Stimulated activated CD8-positive, alpha-beta memory T cell treated with anti-CD3 and anti-CD28 coated beads, Interleukin-15, amount 100 ng/mL, for 1 hour (primary cell): ENCODE data around the gene MUSK.
"Not testable (repeated sequence)": the region's sequence is repeated elsewhere in the genome, so short reads cannot be mapped to it uniquely, and the experiment has no call there.

Source experiments
- DNase-seq: peaks from one replicate; pipeline ENCODE4 v3.0.0-alpha.2; 2020; ENCODE audit warnings: low read depth

Gene MUSK

DNA sequence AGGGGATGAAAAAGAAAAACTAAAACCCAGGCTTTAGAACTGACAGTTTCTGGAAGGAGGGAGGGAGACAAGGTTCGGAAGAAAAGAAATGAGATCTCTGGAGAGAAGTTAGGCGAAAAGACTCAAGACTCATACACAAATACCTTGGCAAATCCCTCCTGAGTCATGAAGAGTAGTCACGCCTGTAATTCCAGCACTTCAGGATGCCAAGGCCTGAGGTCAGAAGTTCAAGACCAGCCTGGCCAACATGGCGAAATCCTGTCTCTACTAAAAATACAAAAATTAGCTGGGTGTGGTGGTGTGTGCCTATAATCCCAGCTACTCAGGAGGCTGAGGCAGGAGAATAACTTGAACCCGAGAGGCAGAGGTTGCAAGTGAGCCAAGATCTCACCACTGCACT lies 27.3 kb downstream of the MUSK start:
- not testable (repeated sequence) for DNase-seq

DNA sequence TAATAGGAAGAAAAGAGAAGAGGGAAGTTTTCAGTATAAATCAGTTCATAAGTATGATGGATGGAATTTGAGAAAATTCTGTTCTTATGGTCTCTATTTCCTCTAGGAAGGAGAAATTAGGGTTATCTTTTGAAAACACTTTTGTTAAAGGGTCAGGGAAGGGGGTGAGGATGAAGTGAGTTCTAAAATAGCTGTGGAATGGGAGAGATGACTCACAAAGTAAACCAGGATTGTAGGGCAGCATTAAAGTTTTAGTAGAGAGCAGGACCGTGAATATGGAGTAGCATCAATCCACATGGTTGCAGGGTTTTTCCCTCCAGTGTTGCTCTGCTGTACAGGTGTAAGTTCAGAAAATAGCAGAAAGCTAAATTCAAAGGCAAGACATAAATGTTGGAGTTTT lies 32.4 kb downstream of the MUSK start:
- DNase-seq, result no peak

DNA sequence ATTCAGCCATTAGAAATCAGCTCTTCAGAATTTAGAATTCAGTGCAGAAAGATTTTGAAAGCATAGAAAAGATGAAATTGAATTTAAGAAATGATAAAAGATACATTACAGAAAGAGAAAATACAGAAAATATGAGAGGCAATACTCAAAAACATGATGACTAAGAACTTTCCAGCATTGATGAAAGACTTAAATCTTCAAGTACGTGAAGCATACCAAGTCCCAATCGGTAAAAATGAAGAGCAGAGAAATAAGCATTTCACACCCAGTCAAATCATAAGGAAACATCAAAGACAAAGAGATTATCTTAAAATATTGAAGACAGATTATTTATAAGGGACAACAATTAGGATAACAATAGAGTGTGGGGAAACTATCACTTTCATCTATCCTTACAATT lies 35.1 kb downstream of the MUSK start:
- no peak for DNase-seq

DNA sequence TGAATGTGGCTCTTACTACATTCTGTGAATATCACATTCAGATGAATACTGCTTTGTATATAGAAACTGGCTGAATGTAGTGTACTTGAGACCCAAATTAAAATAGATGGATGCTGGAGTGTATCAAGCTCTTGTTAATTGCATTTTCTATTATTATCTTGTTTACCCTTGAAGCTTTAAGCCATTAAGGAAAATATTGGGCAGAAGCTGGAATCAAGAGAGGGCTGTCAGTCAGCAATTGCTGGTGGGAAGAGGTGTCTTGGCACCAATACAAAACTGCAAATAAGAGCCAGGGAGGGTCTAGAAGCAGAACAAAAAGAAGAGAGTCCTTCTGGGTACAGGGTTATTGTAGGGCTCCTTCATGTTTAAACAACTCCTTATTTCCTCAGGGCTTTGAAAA lies 38.8 kb downstream of the MUSK start:
- DNase-seq, result no peak

DNA sequence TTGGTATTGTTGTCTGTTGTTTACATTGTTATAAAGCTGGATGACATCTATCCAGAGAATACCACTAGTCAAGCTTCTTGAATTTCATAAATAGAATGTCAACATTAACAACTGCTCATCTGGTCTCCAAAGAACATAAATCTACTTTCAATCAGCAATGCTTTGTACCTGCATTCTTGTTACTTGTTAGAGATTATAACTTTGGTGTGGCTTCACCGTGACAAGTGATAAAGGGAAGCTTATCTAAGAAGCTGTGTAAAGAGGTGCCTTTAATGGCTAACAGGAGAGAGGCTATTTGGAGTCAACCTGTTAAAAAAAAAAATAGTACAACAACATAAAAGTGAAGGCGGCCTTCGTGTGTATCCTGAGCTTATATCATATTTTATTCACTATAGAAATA lies 41.8 kb downstream of the MUSK start:
- no peak for DNase-seq

DNA sequence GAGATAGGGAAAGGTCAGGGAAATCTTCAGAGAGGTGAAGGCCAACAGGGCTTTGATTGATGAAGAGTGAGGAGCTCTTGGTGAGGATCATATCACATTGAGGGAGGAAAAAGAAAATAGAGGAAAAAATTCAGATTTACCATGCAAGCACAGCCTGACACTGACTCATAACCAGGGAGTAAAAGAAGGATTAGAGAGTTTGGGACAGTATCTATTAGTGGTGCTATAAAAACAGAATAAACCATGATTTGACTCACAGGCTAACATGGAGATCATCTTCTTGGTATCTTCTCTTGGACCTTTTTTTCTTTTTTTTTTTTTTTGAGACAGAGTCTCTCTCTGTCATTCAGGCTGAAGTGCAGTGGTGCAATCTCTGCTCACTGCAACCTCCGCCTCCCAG lies 44.4 kb downstream of the MUSK start:
- DNase-seq, result no peak

DNA sequence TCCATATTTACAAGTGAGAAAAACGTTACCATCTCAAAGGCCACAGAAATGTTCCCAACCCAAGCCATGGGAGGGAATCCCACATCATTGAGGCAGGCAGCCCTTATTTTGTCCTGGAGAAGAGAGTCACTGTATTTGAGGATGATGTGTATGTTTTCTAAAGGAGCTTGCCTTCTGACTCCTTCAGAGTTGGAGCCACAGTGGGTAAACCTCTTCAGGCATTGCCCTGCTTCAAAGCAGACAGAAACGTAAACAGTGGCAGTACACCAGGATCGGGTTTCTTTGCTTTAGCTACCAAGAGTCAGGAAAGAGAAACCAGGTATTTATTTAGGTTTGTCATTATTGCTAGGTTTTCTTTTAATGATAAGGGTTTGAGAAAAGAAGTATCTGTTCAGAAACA lies 45.7 kb downstream of the MUSK start:
- no peak for DNase-seq

DNA sequence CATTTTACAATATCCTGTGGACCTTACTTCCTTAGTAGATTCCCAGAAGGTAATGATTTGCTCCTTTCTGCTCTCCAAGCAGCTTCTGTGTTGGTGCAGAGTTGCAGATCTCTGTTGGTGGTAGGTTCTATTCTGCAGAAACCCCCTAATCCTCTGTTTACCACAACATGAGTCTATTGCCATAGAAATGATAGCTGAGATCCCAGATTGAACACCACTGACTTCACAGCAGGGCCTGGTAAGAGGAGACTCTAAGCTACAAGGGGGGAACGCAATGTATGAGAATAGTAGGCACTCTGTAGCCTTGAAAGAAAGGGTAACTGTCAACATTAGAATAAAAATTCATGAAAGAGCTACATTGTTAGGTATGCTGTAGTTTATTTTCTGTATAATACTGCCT lies 59.5 kb downstream of the MUSK start:
- no peak for DNase-seq

DNA sequence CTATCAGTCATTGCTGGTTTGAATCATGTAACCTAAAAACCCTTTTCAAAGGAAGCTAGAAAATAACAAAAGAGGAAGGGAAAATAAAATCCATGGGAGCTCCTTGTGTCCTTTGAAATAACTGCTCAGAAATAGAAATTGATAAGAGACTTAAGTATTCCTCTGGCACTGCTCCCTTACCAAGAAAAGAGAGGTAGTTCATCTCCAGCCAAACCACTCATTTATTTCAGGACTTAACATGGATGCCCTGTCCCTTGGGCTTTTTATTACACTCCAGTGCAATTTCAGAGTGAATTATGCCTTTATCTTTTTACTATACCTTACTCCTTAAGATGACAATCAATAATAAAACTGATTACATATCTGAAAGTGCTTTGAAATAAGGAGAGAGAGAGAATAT lies 61.0 kb downstream of the MUSK start:
- DNase-seq, result no peak

DNA sequence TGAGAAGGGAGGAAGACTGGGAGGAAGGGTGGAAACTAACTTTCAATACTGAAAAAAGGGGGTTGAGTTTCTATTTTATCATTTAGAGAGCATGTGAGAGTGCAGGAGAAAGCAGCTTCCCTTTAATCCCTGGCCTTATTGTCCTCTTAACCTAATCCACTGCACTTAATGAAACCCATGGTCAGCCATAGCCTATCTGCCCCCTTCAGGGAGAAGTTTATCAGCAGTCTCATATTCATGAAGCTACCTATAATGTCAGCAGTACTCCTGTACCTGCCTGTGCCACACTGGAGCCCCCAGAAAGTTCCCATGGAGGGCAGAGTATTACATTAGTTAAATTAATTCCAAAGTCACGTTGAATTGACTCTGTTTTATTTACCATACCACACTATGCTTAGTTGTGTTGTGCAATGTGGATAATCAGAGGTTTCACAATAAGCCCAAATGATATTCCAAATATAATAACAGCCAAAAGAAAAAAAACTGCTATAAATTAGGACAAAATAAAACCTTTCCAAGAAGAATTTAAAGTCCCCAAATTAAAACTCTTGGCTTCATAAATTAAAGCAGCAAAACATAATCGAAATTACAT lies 62.9 kb downstream of the MUSK start:
- DNase-seq, result no peak

DNA sequence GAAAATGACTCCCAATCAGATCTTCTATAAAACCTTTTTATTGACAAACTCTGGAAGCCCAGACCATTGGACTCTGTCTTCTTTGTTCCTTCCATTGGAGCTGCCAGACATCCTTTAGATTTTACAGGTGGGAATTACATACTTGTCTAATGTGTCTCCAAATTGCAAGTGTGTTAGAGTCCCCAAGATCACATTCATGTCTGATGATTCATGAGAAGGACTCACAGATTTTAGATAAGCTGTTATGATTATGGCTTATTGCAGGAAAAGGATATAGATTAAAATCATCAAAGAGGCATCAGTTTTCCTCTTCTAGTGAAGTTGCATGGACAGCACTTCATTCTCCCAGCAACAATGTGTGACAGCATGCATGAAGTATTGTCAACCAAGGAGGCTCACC lies 70.4 kb downstream of the MUSK start:
- DNase-seq, result no peak

DNA sequence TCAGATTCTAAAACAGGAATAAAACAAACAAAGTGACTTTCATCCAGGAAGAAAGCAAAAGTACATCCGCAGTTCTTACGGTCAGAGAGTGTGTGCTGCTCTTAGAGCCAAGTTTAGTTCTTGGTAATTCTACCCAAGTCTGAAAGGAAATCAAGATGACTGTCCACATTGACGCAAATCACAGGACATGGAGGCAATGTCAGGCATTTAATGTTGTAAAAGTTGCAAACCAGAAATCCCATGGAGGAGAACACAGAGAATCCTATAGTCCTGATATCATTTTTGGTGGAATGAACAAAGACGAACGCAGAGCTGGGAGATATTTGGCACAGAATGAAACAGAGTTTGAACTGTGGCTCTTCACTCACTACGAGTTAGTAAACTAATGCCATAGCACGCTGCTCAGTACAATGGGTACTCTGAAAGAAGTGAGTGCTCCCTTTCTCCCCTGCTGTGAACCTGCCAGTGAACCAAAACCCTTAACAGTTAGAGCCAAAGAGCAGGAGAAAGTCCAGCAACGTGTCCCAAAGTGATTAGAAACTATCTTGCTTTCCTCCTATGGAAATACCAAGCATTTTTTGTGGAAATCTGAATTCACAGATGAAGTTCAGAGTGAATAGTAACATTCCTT lies 74.3 kb downstream of the MUSK start:
- no peak for DNase-seq

DNA sequence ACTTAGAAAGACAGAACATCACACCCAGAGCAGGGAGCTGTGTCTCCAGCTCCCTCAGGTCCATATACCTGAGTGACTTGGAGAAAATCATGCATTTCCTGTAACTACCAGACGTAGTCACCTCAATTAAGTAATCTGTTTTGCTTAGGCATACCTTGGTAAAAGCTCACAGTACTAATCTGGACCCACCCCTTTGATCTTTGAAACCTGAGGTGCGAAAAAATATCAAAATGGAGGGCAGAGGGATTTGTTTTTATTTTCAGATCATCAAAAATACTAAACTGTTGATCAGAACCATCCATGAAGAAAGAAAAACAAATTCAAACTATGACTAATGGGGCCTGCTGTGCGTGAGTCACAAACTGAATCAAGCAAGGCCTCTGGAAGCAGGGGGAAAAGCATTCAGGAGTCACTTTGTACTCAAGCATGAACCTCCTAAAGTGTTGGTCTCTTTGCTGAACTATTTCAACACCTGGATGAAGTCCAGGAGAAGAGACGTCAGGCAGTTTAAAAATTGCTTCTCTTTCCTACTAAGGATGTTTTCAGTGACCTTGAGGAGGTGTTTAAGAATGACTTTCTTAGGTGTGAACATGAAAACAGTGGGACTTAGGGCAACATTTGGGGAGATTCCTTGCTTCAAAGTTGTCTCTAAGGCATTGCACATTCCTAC lies 76.3 kb downstream of the MUSK start:
- DNase-seq, result no peak

DNA sequence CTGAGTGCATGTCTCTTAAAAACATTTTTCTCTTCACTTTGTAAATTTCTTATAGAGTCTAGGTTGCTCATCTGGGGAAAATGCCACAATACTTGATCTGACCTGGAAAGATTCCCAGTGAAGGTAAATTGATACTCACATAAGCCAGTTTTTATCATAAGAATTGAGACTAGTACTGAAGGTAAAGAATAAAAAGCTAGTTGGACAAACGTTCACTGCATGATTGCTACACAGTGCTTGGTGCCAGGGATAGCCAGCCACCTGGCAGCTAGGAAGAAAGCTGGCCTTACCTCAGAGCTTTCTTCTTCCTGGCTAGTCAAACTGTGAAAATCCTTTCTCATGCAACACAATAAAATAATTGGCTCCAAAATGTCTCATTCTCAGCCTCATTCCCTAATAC lies 77.1 kb downstream of the MUSK start:
- DNase-seq, result no peak

DNA sequence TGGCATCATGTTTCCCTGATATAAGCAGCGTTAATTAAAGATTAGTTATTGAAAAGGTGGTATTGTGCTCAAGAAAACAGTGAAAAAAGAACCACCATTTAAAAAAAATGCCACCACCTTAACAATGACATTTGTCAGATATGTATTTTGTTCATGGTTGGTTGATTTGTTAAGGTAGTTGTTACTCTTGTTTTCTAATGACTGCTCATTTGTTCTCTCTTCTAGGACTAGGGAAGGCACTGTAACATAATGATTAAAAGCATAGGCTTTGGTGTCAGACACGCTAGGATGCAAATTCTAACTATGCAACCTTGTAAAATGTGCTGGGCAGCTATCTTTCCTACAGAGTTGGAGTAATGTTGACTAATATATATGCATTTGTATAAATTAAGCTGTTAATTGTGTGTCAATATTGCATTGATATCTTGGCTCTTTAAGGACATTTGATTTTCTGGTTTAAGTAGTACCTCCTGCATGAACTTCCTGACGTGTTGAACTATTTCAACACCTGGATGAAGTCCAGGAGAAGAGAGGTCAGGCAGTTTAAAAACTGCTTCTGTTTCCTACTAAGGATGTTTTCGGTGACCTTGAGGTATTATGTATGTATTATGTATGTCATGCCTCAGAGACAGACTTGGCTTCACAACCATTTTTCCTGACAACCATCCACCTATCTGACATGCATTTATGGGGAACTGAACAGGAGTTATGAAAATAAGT lies 77.8 kb downstream of the MUSK start:
- no peak for DNase-seq

DNA sequence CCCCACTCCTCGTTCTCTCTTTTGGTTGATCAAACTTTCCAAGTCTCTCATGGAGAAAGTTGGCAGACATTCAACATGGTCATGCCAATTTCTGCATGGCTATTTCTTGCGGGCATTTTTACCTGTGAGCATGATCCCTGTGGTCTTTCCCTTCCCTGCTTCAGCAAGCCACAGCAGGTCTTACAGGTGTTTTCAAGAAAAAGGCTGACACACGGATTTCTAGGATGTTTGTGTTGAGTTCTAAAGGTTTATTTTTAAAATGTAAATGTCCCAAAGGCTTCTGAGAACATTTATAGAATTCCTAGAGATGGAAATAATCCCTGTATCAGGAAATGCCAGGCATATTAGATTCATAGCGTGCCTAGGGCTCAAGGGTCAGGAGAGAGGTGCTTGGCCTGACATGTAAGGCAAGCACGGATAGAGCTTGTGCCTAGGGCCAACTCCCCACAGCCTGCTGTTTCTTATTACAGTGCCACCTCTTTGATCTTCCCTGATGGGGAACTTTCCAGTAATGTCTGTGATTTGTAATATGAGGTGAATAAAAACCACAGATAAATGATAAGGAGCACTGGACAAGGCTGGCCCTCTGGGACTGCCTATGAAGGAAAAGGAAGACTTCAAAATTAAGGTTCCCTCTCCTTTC lies 79.8 kb downstream of the MUSK start:
- DNase-seq, result no peak

DNA sequence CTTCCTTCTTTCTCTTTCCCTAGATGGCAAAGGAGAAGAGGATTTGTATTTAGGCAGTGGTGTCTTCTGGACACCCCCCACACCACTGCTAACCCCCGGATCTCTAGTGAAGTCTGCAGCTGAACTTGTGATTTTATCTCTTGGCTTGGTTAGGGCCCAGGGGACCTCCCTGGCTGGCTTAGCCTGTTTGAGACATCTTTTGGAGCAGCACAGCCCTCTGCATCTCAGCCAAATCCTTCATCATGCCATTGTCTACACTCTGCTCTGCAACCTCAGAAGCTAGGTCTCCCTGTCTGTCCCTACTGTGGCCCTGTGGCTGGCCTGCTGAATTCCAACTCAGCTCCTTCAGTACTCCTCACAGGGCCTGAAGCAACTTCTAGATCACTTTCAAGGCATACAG lies 81.7 kb downstream of the MUSK start:
- DNase-seq, result no peak

DNA sequence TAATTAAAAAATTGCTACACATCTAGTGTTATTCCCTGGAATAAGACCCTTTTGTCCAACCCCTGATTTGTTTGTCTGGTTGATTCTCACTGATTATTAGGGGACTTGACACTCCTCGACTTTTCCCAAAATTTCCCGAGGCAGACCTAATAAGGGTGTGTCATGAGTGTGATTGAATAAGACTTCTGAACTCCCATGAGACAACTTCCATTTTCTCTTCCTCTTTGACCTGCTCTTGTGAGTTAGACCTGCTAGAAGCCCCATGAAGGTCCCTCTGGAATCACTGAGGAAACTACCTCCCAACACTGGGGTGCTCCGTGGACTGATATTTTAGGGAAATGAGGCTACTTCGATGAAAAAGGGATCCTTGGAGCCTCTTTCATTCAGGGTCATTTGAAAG lies 83.4 kb downstream of the MUSK start:
- DNase-seq, result no peak

DNA sequence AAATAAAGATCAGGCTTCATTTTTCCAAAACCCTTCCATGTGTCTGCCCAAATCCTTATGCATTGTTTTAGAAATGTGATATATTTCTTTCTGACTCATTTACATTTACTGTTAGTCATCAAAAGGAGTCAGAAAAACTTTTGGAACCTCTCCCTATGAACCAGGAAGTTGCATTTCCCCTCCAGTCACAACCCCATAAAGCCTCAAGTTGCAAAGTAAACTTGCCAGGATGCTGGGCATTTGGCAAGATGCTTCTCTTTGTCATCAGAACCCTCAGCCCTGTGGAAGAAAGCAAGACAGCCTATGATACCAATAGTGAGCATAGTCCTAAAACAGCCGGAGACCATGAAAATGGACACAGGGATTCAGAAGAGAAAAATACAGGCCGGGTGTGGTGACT lies 84.2 kb downstream of the MUSK start:
- DNase-seq, result no peak

DNA sequence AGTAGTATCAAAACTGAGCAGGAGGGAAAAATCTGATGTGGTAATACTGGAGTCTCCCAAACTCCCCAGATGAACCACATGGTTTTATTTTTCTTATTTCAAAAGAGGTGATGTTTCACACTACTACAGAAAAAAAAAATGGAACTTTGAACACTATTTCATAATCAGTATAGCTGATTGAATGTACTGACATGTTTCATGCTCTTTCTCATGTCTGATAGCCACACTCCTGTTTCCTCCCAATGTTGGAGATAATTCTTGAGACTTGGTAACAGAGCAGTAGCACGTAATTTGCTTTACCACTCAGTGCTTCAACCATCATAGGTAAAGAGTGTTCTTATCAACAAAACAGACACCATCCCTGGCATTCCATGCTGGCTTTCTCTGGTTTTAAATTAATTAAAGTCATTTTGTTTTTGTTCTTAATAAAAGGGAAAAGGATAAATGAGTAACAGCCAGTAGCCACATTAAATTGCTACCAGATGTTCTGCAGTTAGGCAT lies 85.2 kb downstream of the MUSK start:
- DNase-seq, result no peak

DNA sequence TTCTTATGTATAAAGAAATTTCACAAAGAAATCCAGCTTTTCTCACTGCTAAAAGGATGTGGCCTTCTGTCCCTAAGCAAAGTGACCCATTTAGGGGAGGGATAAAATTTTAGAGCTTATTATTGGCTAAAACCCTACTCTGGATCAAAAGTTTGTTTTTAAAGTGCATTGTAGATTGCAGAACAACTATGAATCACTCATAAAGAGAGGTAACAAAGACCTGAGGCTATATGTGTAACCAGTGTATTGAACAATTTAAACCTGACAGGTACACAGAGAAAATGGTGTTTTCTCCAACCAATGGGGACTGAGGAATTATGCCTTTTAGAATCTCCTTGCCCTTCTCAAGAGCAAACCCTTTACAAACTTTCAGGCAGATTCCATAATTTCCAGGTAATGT lies 86.6 kb downstream of the MUSK start:
- DNase-seq, result no peak

DNA sequence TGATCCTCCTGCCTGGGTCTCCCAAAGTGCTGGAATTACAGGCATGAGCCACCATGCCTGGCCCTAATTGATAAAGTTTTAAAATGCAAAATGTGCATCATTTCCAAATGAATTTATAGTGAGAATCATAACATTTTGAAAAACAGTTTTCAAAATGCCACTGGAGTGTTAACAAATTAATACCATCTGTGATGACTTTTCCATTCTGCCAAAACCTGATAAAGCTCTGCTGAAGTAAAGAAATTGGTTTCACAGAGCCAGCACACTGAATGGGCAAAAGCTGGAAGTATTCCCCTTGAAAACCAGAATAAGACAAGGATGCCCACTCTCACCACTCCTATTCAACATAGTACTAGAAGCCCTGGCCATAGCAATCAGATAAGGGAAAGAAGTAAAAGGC lies 89.6 kb downstream of the MUSK start:
- no peak for DNase-seq

DNA sequence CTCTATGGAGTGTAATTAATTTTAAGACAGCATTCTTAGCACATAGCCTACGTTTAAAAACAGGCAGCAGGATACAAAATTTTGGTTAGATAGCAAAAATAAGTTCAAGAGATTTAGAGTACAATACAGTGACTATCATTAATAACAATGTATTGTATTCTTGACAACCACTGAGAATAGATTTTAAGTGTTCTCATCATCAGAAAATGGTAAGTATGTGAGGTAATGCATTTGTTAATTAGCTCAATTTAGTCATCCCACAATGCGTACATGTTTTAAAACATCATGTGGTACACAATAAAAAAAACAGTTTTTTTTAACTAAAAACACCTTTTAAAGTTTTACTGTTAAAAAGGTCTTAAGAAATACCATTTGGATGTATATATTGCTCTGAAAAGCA lies 94.2 kb downstream of the MUSK start:
- DNase-seq, result no peak
